Effector memory CD4-positive, alpha-beta T cell (primary cell): ENCODE measurements around the gene NUCKS1.

Source experiments
- DNase-seq, 3 donors: peaks; one replicate each; pipeline ENCODE4 v3.0.0-alpha.2; 2020
- H3K27ac ChIP-seq: 2 replicates; pipeline ENCODE4 v1.7.0; 2013; ENCODE audit warnings: mild to moderate bottlenecking, low read length, moderate library complexity; ENCODE audit not compliant: insufficient read depth, poor library complexity, severe bottlenecking
- H3K27me3 ChIP-seq: replicated peaks from 2 replicates; pipeline ENCODE4 v1.7.0; 2013; ENCODE audit warnings: mild to moderate bottlenecking, low read length; ENCODE audit not compliant: insufficient read depth, control insufficient read depth, poor library complexity, severe bottlenecking
- H3K36me3 ChIP-seq: 2 replicates; pipeline ENCODE4 v1.7.0; 2013; ENCODE audit warnings: mild to moderate bottlenecking, low read length, moderate library complexity; ENCODE audit not compliant: control insufficient read depth, insufficient read depth
- H3K4me1 ChIP-seq: 2 replicates; pipeline ENCODE4 v1.7.0; 2013; ENCODE audit warnings: low read length, mild to moderate bottlenecking; ENCODE audit not compliant: control insufficient read depth, insufficient read depth, poor library complexity, severe bottlenecking
- H3K4me3 ChIP-seq: 2 replicates; pipeline ENCODE4 v1.7.0; 2013; ENCODE audit warnings: low read length, low read depth, mild to moderate bottlenecking; ENCODE audit not compliant: insufficient read depth, poor library complexity, severe bottlenecking
- H3K9me3 ChIP-seq: 2 replicates; pipeline ENCODE4 v1.7.0; 2013; ENCODE audit warnings: mild to moderate bottlenecking, low read length, moderate library complexity; ENCODE audit not compliant: control insufficient read depth

NUCKS1 gene

GRCh38 chr1:205785446-205785845 is 35.5 kb upstream of the NUCKS1 start:
- no peak for DNase-seq
- no peak overlapping the region for H3K27ac ChIP-seq
- peaks cover 1% of the 10 kb centered on the region for H3K36me3 ChIP-seq
- H3K4me3 ChIP-seq: no peak overlapping the region
- no peaks in the 10 kb centered on the region for H3K9me3 ChIP-seq
- no peaks in the 10 kb centered on the region for H3K27me3 ChIP-seq
- H3K4me1 ChIP-seq: peaks cover 6% of the 10 kb centered on the region

DNA sequence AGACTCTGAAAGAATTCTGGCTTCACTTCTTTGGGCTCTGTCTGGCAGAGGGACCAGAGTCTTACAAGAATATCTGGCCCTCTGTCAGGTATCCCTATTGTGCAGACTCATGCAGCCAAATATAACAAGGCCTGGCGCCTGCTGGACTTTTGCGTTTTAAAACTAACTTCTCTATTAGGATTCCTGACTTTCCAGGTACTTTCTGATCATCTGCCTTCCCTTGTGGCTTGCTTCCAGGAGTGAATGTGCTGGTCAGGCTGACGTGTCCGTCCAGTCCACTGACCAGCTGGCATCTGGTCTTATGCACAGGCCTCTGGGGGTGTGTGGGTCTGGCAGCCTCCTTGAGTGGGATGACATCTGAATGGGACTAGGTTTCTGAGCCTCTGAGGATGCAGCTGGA is 33.9 kb upstream of the NUCKS1 start:
- Histone ChIP-seq H3K27me3 (no peaks in the 10 kb centered on the region), H3K4me3 (no peak overlapping the region), H3K9me3 (no peaks in the 10 kb centered on the region), H3K36me3 (no peaks in the 10 kb centered on the region), H3K27ac (no peak overlapping the region), H3K4me1 (peaks cover 6% of the 10 kb centered on the region)
- DNase-seq: no peak

GRCh38 chr1:205783433-205783795 is 33.4 kb upstream of the NUCKS1 start:
- no peaks in the 10 kb centered on the region for H3K9me3 ChIP-seq
- H3K4me3 ChIP-seq: no peak overlapping the region
- no peaks in the 10 kb centered on the region for H3K36me3 ChIP-seq
- peaks cover 6% of the 10 kb centered on the region for H3K4me1 ChIP-seq
- no peak overlapping the region for H3K27ac ChIP-seq
- DNase-seq: no peak
- H3K27me3 ChIP-seq: no peaks in the 10 kb centered on the region

GRCh38 chr1:205782627-205783432 is 32.8 kb upstream of the NUCKS1 start:
- Histone ChIP-seq H3K27me3 (no peaks in the 10 kb centered on the region), H3K4me3 (no peak overlapping the region), H3K4me1 (peaks cover 6% of the 10 kb centered on the region), H3K9me3 (no peaks in the 10 kb centered on the region), H3K36me3 (no peaks in the 10 kb centered on the region), H3K27ac (no peak overlapping the region)
- DNase-seq: no peak

- Histone ChIP-seq H3K4me1 (peaks cover 14% of the 10 kb centered on the region), H3K27me3 (no peaks in the 10 kb centered on the region)
- no peak for DNase-seq
Observed at GRCh38 chr1:205780335-205780734, 30.4 kb upstream of the NUCKS1 start.

DNA sequence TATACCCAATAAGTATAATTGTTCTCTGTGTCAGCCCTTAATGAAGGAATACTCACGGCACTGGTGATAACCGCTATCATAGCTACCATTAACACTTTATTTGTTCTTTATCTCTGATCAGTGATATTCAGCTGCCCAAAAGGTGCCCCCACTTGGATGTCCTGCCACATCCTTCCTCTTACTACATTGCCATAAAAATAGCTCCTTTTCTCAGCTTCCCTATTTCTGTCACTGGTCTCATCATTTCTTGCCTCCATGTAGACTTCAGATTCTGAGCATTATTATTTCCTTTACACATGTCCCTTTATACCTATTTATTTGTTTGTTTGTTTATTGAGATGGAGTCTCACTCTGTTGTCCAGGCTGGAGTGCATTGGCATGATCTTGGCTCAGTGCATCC is 28.0 kb upstream of the NUCKS1 start:
- Histone ChIP-seq H3K27ac (no peak overlapping the region), H3K9me3 (no peaks in the 10 kb centered on the region), H3K4me1 (peaks cover 17% of the 10 kb centered on the region), H3K36me3 (no peaks in the 10 kb centered on the region), H3K27me3 (no peaks in the 10 kb centered on the region), H3K4me3 (no peak overlapping the region)
- DNase-seq: no peak

More at GRCh38 chr1:205780335-205780734, 30.4 kb upstream of the NUCKS1 start:
- H3K27ac ChIP-seq: no peak overlapping the region
- H3K36me3 ChIP-seq: no peaks in the 10 kb centered on the region
- no peak overlapping the region for H3K4me3 ChIP-seq
- H3K9me3 ChIP-seq: no peaks in the 10 kb centered on the region

GRCh38 chr1:205775717-205776056 is 25.7 kb upstream of the NUCKS1 start:
- peaks cover 19% of the 10 kb centered on the region for H3K4me1 ChIP-seq
- H3K27me3 ChIP-seq: no peaks in the 10 kb centered on the region
- no peaks in the 10 kb centered on the region for H3K9me3 ChIP-seq
- peak overlapping the region; percentile 76 for H3K4me3 ChIP-seq
- no peak for DNase-seq
- H3K27ac ChIP-seq: peak overlapping the region; percentile 94
- H3K36me3 ChIP-seq: peaks cover 1% of the 10 kb centered on the region

- DNase-seq: peak; percentile 69 to 83 (median 81)
- no peaks in the 10 kb centered on the region for H3K27me3 ChIP-seq
- H3K4me1 ChIP-seq: peaks cover 19% of the 10 kb centered on the region
- no peaks in the 10 kb centered on the region for H3K9me3 ChIP-seq
- peak within 1 kb of the TSS; percentile 94 for H3K27ac ChIP-seq
- H3K36me3 ChIP-seq: peaks cover 7% of the 10 kb centered on the region
- H3K4me3 ChIP-seq: peak within 1 kb of the TSS; percentile 76
Observed at GRCh38 chr1:205775015-205775716, 25.2 kb upstream of the NUCKS1 start, which contains the start of gene RAB29. RAB29 (minus strand) TSS chr1:205775482; CDS start chr1:205774956, 526 bp downstream.

DNA sequence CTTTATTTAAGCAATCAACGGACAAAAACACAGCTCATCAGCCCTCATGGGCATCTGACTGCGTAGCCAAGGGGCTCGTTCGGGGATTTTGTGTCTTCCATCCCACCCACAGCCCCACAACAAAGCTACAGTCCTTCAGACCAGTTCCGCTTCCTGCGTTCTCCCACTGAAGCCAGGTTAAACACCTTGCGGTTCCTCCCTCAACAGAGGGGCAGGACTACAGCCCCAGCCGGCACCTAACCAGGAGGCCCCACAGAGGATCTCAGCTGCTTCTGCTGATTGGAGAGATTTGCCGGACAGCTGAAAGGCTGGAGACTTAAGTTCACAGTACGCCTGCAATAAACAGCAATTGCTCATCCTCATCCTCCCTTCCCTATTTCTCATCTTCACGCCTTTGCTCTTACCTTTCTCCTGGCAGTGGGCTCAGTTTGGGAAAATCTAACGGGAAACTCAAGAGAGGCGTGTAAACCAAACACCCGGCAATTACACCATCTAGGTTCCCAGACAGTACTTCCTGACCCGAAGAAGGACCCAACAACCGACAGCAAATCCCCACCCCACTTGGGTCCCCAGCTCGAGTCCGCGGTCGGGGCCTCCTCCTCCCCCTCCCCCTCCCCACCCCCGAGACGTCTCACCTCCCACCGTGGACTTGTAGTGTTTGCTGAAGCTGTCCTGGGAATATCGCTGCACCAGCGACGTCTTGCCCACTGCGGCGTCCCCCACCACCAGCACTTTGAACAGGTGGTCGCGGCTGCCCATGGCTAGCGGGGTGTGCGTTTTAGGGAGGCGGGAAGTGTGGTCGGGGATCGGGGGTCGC is 24.4 kb upstream of the NUCKS1 start:
- Histone ChIP-seq H3K9me3 (no peaks in the 10 kb centered on the region), H3K27ac (peak overlapping the region; percentile 94), H3K4me3 (peak overlapping the region; percentile 76), H3K27me3 (no peaks in the 10 kb centered on the region), H3K36me3 (peaks cover 14% of the 10 kb centered on the region), H3K4me1 (peaks cover 19% of the 10 kb centered on the region)
- DNase-seq: peak; percentile 36 to 53 (median 46)
